Activated CD4-positive, alpha-beta T cell treated with anti-CD3 and anti-CD28 coated beads, Interleukin-2, amount 10 ng/mL, durations not matched to agents 24 days and 14 days (primary cell): Measurements from ENCODE around the gene MACIR. TPM values are rescaled to one million over a fixed set of nuclear protein-coding genes. Genes with fewer than 3 reads are reported as not detected.
"Not testable (repeated sequence)": the region's sequence is repeated elsewhere in the genome, so short reads cannot be mapped to it uniquely, and the experiment has no call there.

ENCODE experiments used
- DNase-seq: peaks from one replicate; pipeline ENCODE4 v3.0.0; 2022
- H3K27ac Mint-ChIP-seq: one replicate; pipeline ENCODE4 v1.8.0; 2022; ENCODE audit warnings: mild to moderate bottlenecking, mixed read lengths
- H3K27me3 Mint-ChIP-seq: one replicate; pipeline ENCODE4 v1.8.0; 2022; ENCODE audit warnings: mixed read lengths
- H3K36me3 Mint-ChIP-seq: one replicate; pipeline ENCODE4 v1.8.0; 2022; ENCODE audit warnings: low read depth, mild to moderate bottlenecking, mixed read lengths
- H3K4me1 Mint-ChIP-seq: one replicate; pipeline ENCODE4 v1.8.0; 2021; ENCODE audit warnings: mixed read lengths
- H3K4me3 Mint-ChIP-seq: one replicate; pipeline ENCODE4 v1.8.0; 2022; ENCODE audit warnings: mild to moderate bottlenecking, moderate library complexity, mixed read lengths
- H3K9me3 Mint-ChIP-seq: one replicate; pipeline ENCODE4 v1.8.0; 2021; ENCODE audit warnings: mixed read lengths
- intact Hi-C: fragments of 100-400 bp; cut with micrococcal nuclease; formaldehyde crosslinking; loops from one replicate; pipeline ENCODE4 v1.15.1; 2023
- total RNA-seq: library from RNA; stranded (reverse); gene quantifications from 2 replicates; pipeline ENCODE4 v1.2.3, GENCODE V29; 2022

MACIR gene, protein sequence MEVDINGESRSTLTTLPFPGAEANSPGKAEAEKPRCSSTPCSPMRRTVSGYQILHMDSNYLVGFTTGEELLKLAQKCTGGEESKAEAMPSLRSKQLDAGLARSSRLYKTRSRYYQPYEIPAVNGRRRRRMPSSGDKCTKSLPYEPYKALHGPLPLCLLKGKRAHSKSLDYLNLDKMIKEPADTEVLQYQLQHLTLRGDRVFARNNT
- total RNA-seq = 12.1 and 13.3 TPM in 2 replicates

GRCh38 chr5:103258368-103258956, at the start of gene MACIR:
Gene MACIR (plus strand): TSS chr5:103258763. CDS start chr5:103275920, 17,157 bp downstream.
- Mint-ChIP-seq H3K36me3 (peaks cover 2% of the 10 kb centered on the region), H3K4me3 (peak within 1 kb of the TSS; percentile 88), H3K27ac (peak within 1 kb of the TSS; percentile 87), H3K9me3 (no peaks in the 10 kb centered on the region), H3K27me3 (peaks cover 14% of the 10 kb centered on the region), H3K4me1 (peaks cover 23% of the 10 kb centered on the region)
- intact Hi-C loops = loop anchor here (1.0 to 5.0 kb wide), 5 partner anchors 46 to 496 kb away; partner anchors contain the start of genes GIN1 and PPIP5K2
- DNase-seq = peak; percentile 98

DNA sequence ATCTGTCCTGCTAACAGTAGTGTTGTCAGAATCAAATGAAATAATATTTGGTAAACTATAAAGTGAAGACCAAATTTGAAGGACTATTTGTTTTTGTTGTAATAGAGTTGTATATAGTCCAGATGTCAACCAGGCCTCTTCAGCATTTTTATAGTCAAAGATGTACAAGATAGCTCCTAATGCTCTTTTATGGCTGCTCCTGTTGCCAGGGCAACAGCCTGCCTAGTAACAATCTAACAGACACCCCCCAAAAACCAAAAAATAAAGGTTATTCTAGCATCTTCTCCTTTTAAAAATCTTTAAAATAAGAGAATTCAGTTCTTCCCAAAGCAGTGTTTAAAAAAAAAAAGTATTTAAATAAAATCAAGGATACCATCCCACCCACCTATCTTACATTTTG, 49.5 kb upstream of the MACIR start:
- H3K4me3 Mint-ChIP-seq = no peak overlapping the region
- intact Hi-C loops = no loop called here

GRCh38 chr5:103210952-103211351, 47.6 kb upstream of the MACIR start:
- intact Hi-C loops = loop anchor here (5.0 kb wide), 1 partner anchor 46 kb away; the partner anchor contains the start of gene MACIR
- H3K4me1 Mint-ChIP-seq = peaks cover 28% of the 10 kb centered on the region
- no peak for DNase-seq
- H3K4me3 Mint-ChIP-seq = no peak overlapping the region
- no peaks in the 10 kb centered on the region for H3K27me3 Mint-ChIP-seq
- peaks cover 26% of the 10 kb centered on the region for H3K36me3 Mint-ChIP-seq
- peaks cover 13% of the 10 kb centered on the region for H3K9me3 Mint-ChIP-seq
- H3K27ac Mint-ChIP-seq = no peak overlapping the region

More for the DNA sequence above, 49.5 kb upstream of the MACIR start:
- Mint-ChIP-seq H3K4me1 (peaks cover 28% of the 10 kb centered on the region), H3K27me3 (no peaks in the 10 kb centered on the region), H3K27ac (no peak overlapping the region), H3K36me3 (peaks cover 37% of the 10 kb centered on the region), H3K9me3 (peaks cover 20% of the 10 kb centered on the region)
- no peak for DNase-seq

- H3K36me3 Mint-ChIP-seq = peaks cover 22% of the 10 kb centered on the region
- peak overlapping the region; percentile 53 for H3K4me3 Mint-ChIP-seq
- intact Hi-C loops = loop anchor here (2.0 to 5.0 kb wide), 2 partner anchors 45 to 433 kb away; partner anchors contain the start of gene MACIR
- peaks cover 30% of the 10 kb centered on the region for H3K4me1 Mint-ChIP-seq
- no peaks in the 10 kb centered on the region for H3K27me3 Mint-ChIP-seq
- H3K27ac Mint-ChIP-seq = peak overlapping the region; percentile 54
- peak; percentile 60 for DNase-seq
- H3K9me3 Mint-ChIP-seq = peaks cover 13% of the 10 kb centered on the region
Measured at GRCh38 chr5:103211576-103212561, 46.7 kb upstream of the MACIR start.

DNA sequence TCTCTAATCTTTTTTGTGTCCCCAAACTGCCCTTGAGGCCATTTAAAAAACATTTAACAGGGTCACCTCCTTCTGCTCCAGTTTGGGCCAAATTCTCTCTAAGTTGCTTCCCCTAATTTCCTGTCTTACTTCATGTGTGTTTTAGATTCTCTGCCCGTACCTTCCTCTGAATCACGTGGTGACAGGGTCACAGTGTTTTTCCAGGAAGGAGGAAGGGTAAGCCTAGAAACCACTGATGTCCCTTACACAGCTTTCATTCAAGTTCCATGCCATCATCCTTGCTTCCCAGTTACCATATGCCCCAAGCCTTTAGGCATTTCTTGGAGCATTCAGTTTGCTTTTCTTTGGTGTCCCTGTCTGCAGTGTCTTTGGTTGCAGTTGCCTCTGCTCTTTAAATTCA, 42.4 kb upstream of the MACIR start:
- H3K4me1 Mint-ChIP-seq = peaks cover 15% of the 10 kb centered on the region
- DNase-seq = peak; percentile 53
- intact Hi-C loops = no loop called here

DNA sequence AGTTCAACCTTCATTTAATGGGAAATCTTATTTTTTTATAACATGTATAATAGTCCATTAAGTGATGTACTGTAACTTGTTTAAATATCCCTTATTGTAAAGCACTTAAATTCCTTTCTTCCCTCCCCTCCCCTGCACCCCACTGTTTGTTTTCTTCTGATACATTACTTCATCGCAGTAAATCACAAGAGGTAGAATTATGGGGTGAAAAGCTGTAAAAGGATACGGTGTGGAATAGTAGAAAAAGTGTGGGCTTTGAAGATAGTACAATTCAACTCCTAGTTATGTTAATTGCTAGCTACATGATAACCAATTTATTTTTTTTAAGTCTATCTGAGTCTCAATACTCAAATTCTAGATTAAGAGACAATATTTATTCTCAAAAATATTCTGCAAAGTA, 41.9 kb upstream of the MACIR start:
- Mint-ChIP-seq H3K4me3 (no peak overlapping the region), H3K4me1 (peaks cover 10% of the 10 kb centered on the region), H3K36me3 (peaks cover 8% of the 10 kb centered on the region), H3K27me3 (peaks cover 2% of the 10 kb centered on the region), H3K27ac (no peak overlapping the region), H3K9me3 (peaks cover 6% of the 10 kb centered on the region)
- DNase-seq = no peak
- intact Hi-C loops = no loop called here

More for the DNA sequence above, 42.4 kb upstream of the MACIR start:
- Mint-ChIP-seq H3K27me3 (peaks cover 2% of the 10 kb centered on the region), H3K36me3 (peaks cover 10% of the 10 kb centered on the region), H3K27ac (peak overlapping the region; percentile 12), H3K9me3 (peaks cover 6% of the 10 kb centered on the region), H3K4me3 (peak overlapping the region; percentile 34)

DNA sequence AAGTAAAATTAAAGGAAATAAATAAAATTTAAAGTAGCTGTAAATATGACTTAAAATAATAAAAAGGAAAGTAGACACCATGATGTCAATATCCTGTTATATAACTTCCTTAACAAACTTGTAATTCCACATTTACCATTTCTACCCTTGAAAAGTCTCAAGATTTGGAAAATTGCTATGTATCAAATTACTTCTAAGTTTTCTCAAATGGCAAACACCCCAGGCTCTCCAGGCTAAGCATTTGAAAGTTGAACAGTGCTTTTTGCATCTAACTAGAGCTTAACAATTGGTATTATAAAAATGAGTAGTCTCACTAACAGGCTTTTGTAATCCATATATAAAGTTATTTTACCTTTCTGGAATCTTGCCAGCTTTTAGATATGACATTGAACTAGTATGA, 41.5 kb upstream of the MACIR start:
- Mint-ChIP-seq H3K4me3 (no peak overlapping the region), H3K4me1 (peaks cover 6% of the 10 kb centered on the region), H3K36me3 (peaks cover 7% of the 10 kb centered on the region), H3K9me3 (peaks cover 3% of the 10 kb centered on the region), H3K27me3 (peaks cover 2% of the 10 kb centered on the region), H3K27ac (no peak overlapping the region)
- no peak for DNase-seq
- intact Hi-C loops = no loop called here

GRCh38 chr5:103218164-103218563, 40.4 kb upstream of the MACIR start:
- DNase-seq = no peak
- H3K4me1 Mint-ChIP-seq = peaks cover 3% of the 10 kb centered on the region
- H3K27ac Mint-ChIP-seq = no peak overlapping the region
- no peak overlapping the region for H3K4me3 Mint-ChIP-seq
- H3K36me3 Mint-ChIP-seq = peaks cover 4% of the 10 kb centered on the region
- intact Hi-C loops = no loop called here
- H3K9me3 Mint-ChIP-seq = no peaks in the 10 kb centered on the region
- peaks cover 2% of the 10 kb centered on the region for H3K27me3 Mint-ChIP-seq

DNA sequence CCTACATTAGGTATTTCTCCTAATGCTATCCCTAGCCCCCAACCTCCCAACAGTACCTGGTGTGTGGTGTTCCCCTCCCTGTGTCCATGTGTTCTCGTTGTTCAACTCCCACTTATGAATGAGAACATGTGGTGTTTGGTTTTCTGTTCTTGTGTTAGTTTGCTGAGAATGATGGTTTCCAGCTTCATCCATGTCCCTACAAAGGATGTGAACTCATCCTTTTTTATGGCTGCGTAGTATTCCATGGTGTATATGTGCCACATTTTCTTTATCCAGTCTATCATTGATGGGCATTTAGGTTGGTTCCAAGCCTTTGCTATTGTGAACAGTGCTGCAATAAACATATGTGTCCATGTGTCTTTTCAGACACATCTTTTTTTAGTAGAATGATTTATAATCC, 39.5 kb upstream of the MACIR start:
- H3K27me3 Mint-ChIP-seq, H3K4me3 Mint-ChIP-seq, H3K9me3 Mint-ChIP-seq, H3K36me3 Mint-ChIP-seq, H3K4me1 Mint-ChIP-seq, H3K27ac Mint-ChIP-seq, DNase-seq, intact Hi-C loops: not testable (repeated sequence)

DNA sequence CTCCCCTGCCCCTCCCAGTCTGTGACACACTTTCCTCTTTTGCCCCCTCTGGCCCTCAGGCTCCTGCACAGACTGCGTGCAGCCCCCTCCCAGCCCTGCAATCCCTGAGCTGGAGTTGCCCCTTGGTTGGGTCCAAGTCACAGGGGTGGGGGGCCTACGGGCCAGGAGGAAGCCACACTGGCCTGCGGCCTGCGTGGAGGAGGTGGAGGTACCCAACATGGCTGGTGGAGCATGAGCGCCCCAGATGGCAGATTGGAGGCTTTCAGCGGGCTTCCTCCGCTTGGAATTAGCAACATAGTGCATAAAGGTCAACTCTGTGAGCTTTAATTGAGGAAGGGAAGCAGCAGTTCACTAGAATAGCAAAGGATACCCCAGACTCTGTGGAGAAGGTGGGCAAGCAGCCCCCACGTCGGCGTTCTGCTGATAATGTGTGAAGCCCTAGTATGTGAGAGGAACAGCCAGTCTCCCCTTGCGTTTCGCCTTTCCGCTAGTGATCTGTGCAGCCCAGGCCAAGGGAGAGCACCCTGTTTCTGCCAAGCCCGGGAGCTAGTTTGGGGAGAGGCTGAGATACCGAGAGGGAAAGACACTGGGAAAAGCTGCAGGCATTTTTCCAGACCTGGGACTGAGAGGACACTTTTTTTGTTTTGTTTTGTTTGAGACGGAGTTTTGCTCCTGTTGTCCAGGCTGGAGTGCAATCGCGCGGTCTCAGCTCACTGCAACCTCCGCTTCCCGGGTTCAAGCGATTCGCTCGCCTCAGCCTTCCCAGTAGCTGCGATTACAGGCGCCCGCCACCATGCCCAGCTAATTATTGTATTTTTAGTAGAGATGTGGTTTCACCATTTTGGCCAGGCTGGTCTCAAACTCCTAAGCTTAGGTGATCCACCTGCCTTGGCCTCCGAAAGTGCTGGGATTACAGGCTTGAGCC, 35.3 kb upstream of the MACIR start:
- no peak overlapping the region for H3K27ac Mint-ChIP-seq
- H3K36me3 Mint-ChIP-seq = peaks cover 2% of the 10 kb centered on the region
- peaks cover 30% of the 10 kb centered on the region for H3K27me3 Mint-ChIP-seq
- peaks cover 2% of the 10 kb centered on the region for H3K4me1 Mint-ChIP-seq
- intact Hi-C loops = loop anchor here (5.0 to 10.0 kb wide), 2 partner anchors 101 to 638 kb away; partner anchors contain the start of genes GIN1 and PPIP5K2
- DNase-seq = peak; percentile 52
- H3K9me3 Mint-ChIP-seq = no peaks in the 10 kb centered on the region
- H3K4me3 Mint-ChIP-seq = no peak overlapping the region

GRCh38 chr5:103224118-103224893, 34.3 kb upstream of the MACIR start:
- Mint-ChIP-seq H3K36me3 (no peaks in the 10 kb centered on the region), H3K4me1 (peaks cover 2% of the 10 kb centered on the region), H3K9me3 (no peaks in the 10 kb centered on the region), H3K27me3 (peaks cover 38% of the 10 kb centered on the region), H3K4me3 (no peak overlapping the region), H3K27ac (no peak overlapping the region)
- intact Hi-C loops = loop anchor here (1.0 to 10.0 kb wide), 4 partner anchors 85 to 688 kb away; partner anchors contain the start of genes GIN1 and PPIP5K2
- peak; percentile 87 for DNase-seq

GRCh38 chr5:103224894-103225246, 33.7 kb upstream of the MACIR start:
- H3K9me3 Mint-ChIP-seq = no peaks in the 10 kb centered on the region
- intact Hi-C loops = loop anchor here (1.0 to 10.0 kb wide), 4 partner anchors 86 to 689 kb away; partner anchors contain the start of genes GIN1 and PPIP5K2
- H3K27ac Mint-ChIP-seq = no peak overlapping the region
- H3K4me3 Mint-ChIP-seq = no peak overlapping the region
- DNase-seq = no peak
- H3K27me3 Mint-ChIP-seq = peaks cover 42% of the 10 kb centered on the region
- no peaks in the 10 kb centered on the region for H3K36me3 Mint-ChIP-seq
- H3K4me1 Mint-ChIP-seq = peaks cover 2% of the 10 kb centered on the region
